Measurements from ENCODE around the gene MERTK.

GRCh38 chr2:111930875-111931274 is 32.5 kb downstream of the MERTK start:
- no peak for TF ChIP-seq CTCF (IDR thresholded peaks at IDR 0.05)
- peak in 1 of 2 donors; percentile 17 for TF ChIP-seq POLR2A (IDR thresholded peaks at IDR 0.05)
